AG10803 (cell line): ENCODE data around the gene TMEM260.
A peak's percentile ranks its signal among the peaks of the same experiment; 100 is the strongest.

Source experiments
- DNase-seq: peaks from one replicate; pipeline ENCODE4 v3.0.0; 2010; ENCODE audit warnings: low read depth
- H3K4me3 ChIP-seq: 2 replicates; pipeline ENCODE4 v1.5.1; 2011; ENCODE audit warnings: mild to moderate bottlenecking, low read length, control low read depth
- CTCF ChIP-seq: conservative IDR thresholded peaks from 2 replicates; pipeline ENCODE4 v1.5.1; 2011; ENCODE audit warnings: mild to moderate bottlenecking, low read length, control low read depth, inconsistent platforms

Gene TMEM260

GRCh38 chr14:56657604-56658003 lies 78.0 kb downstream of the TMEM260 start:
- DNase-seq: no peak
- H3K4me3 ChIP-seq: no peak overlapping the region
- no peak for TF ChIP-seq CTCF

DNA sequence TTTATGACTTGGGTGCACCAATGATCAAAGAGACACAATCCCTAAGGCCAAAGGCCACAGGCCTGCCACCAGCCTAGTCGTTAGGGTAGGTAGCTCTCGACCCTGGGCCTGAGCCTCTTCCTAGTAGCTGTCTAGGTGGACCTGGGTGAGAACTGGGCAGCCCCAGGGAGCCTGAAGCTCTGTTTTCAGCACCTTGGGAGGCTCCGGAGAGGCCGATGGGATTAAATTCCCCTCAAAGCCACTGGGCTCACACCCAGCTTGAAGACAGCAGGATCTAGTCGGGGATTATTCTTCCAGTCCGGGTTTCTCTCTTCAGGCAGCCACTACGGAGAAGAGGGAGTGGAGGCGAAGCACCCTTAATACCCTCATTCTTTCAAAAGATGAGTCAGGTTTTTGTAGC lies 79.8 kb downstream of the TMEM260 start:
- no peak overlapping the region for H3K4me3 ChIP-seq
- TF ChIP-seq CTCF: no peak
- no peak for DNase-seq

GRCh38 chr14:56659964-56660551 lies 80.5 kb downstream of the TMEM260 start:
- DNase-seq: peak; percentile 51
- no peak overlapping the region for H3K4me3 ChIP-seq
- peak; percentile 78 for TF ChIP-seq CTCF

GRCh38 chr14:56660677-56661389 lies 81.2 kb downstream of the TMEM260 start:
- TF ChIP-seq CTCF: no peak
- DNase-seq: no peak
- H3K4me3 ChIP-seq: no peak overlapping the region

GRCh38 chr14:56661478-56661877 lies 81.9 kb downstream of the TMEM260 start:
- no peak for TF ChIP-seq CTCF
- H3K4me3 ChIP-seq: no peak overlapping the region
- DNase-seq: no peak

DNA sequence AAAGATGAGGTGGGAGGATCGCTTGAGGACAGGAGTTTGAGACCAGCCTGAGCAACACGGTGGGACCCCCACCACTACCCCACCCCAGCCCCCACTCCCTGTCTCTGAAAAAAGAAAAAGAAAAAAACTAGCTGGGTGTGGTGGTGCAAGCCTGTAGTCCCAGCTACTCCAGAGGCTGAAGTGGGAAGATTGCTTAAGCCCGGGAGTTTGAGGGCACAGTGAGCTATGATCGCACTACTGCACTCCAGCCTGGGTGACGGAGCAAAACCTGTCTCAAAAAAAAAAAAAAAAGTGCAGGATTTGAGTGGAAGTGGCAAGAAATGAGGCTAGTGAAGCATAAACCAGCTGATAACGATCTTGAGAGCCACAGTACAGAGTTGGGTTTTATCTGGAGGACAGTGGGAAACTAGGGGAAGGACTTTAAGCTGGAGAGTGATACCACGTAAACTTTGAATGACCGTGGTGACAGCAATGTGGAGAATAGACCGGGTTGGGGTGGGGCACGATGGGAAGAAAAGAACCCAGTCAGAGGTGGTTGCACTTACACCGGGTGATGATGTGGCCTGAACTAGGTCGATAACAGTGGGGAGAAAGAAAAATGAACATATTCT lies 85.3 kb downstream of the TMEM260 start:
- H3K4me3 ChIP-seq: no peak overlapping the region
- no peak for TF ChIP-seq CTCF
- DNase-seq: no peak

DNA sequence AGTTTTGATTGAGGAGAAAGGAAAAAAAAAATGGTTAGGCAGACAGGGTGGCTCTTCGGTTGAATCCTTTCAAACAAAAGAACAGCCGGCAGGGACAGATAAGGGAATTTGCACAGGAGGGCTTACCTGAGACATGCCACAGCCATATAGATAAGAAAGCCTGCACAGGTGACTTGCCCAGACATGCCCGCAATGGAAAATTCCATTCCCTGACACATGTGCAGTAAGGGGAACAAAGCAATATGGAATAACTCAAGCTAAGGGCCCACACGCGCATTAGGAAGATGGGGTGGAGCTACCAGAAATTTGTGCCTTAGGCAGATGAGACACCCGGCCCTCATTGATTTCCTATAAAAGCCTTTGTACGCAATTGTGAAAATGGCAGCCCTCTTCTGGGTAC lies 86.7 kb downstream of the TMEM260 start:
- no peak for DNase-seq
- H3K4me3 ChIP-seq: no peak overlapping the region
- TF ChIP-seq CTCF: no peak
